Ovary (tissue), 3 donors: ENCODE data around the gene MBNL1.

ENCODE experiments used
- EP300 ChIP-seq: sonication (generic); formaldehyde crosslinking; IDR thresholded peaks from one replicate; pipeline ENCODE4 v1.6.1; 2017; ENCODE audit warnings: antibody characterized with exemption
- POLR2A ChIP-seq: fragments of 450-650 bp; IDR thresholded peaks from one replicate; pipeline ENCODE4 v1.6.1; 2017; ENCODE audit warnings: antibody characterized with exemption, mild to moderate bottlenecking, moderate library complexity
- TF ChIP-seq, protein P1 (sequence below), 3 donors: fragments of 450-650 bp in 2 of 3; fragments of 200-600 bp in 1 of 3; IDR thresholded peaks; one replicate each; pipeline versions ENCODE4 v1.5.1 to v1.8.0; 2016 to 2022; ENCODE audit warnings: antibody characterized with exemption in 3 of 3, mild to moderate bottlenecking in 1 of 3
- donor health status: DM: no; HTN: no; CAD: no.

DNA sequence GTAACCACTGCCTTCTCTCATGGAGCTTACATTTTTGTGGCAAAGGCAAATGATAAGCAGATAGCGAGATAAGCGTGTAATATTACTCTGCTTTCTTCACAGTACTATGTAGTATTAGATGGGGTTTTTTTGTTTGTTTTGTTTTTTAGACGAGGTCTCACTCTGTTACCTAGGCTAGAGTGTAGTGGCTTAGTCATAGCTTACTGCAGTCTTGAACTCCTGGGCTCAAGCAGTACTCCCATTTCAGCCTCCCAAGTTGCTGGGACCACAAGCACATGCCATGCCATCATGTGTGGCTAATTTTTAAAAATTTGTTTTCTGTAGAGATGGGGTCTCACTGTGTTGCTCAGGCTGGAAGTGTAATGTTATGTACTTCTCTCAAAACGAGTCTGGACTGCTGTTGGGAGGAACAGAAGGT, 22.9 kb downstream of the MBNL1 start:
- TF ChIP-seq EP300 (no peak), POLR2A (no peak)
- TF ChIP-seq, protein P1, sequence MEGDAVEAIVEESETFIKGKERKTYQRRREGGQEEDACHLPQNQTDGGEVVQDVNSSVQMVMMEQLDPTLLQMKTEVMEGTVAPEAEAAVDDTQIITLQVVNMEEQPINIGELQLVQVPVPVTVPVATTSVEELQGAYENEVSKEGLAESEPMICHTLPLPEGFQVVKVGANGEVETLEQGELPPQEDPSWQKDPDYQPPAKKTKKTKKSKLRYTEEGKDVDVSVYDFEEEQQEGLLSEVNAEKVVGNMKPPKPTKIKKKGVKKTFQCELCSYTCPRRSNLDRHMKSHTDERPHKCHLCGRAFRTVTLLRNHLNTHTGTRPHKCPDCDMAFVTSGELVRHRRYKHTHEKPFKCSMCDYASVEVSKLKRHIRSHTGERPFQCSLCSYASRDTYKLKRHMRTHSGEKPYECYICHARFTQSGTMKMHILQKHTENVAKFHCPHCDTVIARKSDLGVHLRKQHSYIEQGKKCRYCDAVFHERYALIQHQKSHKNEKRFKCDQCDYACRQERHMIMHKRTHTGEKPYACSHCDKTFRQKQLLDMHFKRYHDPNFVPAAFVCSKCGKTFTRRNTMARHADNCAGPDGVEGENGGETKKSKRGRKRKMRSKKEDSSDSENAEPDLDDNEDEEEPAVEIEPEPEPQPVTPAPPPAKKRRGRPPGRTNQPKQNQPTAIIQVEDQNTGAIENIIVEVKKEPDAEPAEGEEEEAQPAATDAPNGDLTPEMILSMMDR (IDR thresholded peaks at IDR 0.05), result no peak
